22Rv1 (cell line): ENCODE results near the gene LTA4H.

Experiments used
- CTCF ChIP-seq: fragments of 450-650 bp; IDR thresholded peaks from 2 replicates; pipeline ENCODE4 v1.5.1; 2017; ENCODE audit warnings: mild to moderate bottlenecking
- ZFX ChIP-seq: fragments of 450-650 bp; IDR thresholded peaks from 2 replicates; pipeline ENCODE4 v1.6.1; 2017; ENCODE audit warnings: antibody characterized with exemption, borderline replicate concordance

- TF ChIP-seq CTCF (no peak), ZFX (no peak)
Observed at GRCh38 chr12:96051756-96052485, 16.5 kb upstream of the LTA4H start.
